Adipocyte (in vitro differentiated cells): ENCODE results near the gene TXLNA.
A peak's percentile ranks its signal among the peaks of the same experiment; 100 is the strongest.
"Not testable (repeated sequence)": the region's sequence is repeated elsewhere in the genome, so short reads cannot be mapped to it uniquely, and the experiment has no call there.

ENCODE experiments used
- DNase-seq: peaks from one replicate; pipeline ENCODE4 v3.0.0-alpha.2; 2015; ENCODE audit warnings: low read depth
- H3K27me3 ChIP-seq: replicated peaks from 2 replicates; pipeline ENCODE4 v1.7.0; 2013; ENCODE audit warnings: mild to moderate bottlenecking, low read length, moderate library complexity; ENCODE audit not compliant: control insufficient read depth, insufficient read depth
- H3K36me3 ChIP-seq: 2 replicates; pipeline ENCODE4 v1.7.0; 2013; ENCODE audit warnings: low read length, mild to moderate bottlenecking, moderate library complexity; ENCODE audit not compliant: control insufficient read depth, insufficient read depth, severe bottlenecking
- H3K4me1 ChIP-seq: 2 replicates; pipeline ENCODE4 v1.7.0; 2013; ENCODE audit warnings: mild to moderate bottlenecking, low read length, moderate library complexity; ENCODE audit not compliant: control insufficient read depth, insufficient read depth
- H3K4me3 ChIP-seq: 2 replicates; pipeline ENCODE4 v1.7.0; 2013; ENCODE audit warnings: mild to moderate bottlenecking, low read length, moderate library complexity
- H3K9ac ChIP-seq: 2 replicates; pipeline ENCODE4 v1.7.0; 2013; ENCODE audit warnings: mild to moderate bottlenecking, low read length, moderate library complexity
- H3K9me3 ChIP-seq: 2 replicates; pipeline ENCODE4 v1.7.0; 2013; ENCODE audit warnings: mild to moderate bottlenecking, low read length, moderate library complexity; ENCODE audit not compliant: control insufficient read depth

Gene TXLNA

DNA sequence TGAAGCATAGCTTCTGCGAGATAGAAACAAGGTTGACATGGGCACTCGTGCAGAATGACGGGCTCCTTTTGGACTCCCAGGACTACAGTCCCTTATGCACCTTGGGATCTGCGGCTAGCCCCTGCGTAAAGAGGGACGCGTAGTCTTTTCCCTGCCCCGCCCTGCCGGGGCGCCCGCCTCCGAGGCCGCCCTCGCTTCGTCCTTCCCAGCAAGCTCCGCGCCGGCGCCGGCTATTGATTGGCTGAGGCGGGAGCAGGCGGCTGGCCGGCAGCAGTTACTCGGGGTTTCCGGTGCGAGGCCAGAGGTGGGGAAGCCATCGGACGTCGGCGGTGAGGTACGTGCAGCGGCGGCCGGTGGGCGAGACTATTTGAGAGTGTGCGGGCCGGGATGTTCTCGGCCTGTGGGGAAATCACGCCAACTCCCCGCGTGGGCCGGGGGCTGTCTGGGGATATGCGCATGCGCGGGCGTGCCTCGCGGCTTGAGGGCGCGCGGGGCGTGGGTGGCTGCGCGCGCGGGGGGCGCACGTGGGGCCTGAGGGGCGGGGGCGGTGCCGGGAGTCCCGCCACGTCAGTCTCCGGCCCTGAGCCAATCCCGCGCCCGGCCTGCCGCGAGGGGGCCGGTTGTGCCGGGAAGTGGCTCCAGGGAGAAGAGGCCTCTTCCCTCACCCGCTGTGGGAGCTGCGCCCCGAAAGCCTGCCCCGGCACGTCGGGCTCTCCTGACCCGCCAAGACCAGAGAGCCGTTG, at the start of gene TXLNA:
TSS of gene TXLNA (plus strand) at position 233 of the 743 bp plus-strand sequence. CDS start 671 bp downstream, outside the sequence.
- Histone ChIP-seq H3K4me3 (peak within 1 kb of the TSS; percentile 86), H3K9me3 (no peaks in the 10 kb centered on the region), H3K4me1 (peaks cover 46% of the 10 kb centered on the region), H3K36me3 (peaks cover 16% of the 10 kb centered on the region), H3K9ac (peak within 1 kb of the TSS; percentile 99), H3K27me3 (no peaks in the 10 kb centered on the region)
- DNase-seq: peak; percentile 96

DNA sequence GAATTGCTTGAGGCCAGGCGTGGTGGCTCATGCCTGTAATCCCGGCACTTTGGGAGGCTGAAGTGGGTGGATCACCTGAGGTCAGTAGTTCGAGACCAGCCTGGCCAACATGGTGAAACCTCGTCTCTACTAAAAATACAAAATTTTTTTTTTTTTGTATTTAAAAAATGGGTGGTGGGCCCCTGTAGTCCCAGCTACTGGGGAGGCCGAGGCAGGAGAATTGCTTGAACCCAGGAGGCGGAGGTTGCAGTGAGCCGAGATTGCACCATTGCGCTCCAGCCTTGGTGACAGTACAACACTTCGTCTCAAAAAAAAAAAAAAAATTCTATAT, 45.6 kb upstream of the TXLNA start:
- H3K27me3 ChIP-seq, H3K4me3 ChIP-seq, H3K9me3 ChIP-seq, H3K9ac ChIP-seq, H3K36me3 ChIP-seq, DNase-seq: not testable (repeated sequence)
- H3K4me1 ChIP-seq: peaks cover 11% of the 10 kb centered on the region

DNA sequence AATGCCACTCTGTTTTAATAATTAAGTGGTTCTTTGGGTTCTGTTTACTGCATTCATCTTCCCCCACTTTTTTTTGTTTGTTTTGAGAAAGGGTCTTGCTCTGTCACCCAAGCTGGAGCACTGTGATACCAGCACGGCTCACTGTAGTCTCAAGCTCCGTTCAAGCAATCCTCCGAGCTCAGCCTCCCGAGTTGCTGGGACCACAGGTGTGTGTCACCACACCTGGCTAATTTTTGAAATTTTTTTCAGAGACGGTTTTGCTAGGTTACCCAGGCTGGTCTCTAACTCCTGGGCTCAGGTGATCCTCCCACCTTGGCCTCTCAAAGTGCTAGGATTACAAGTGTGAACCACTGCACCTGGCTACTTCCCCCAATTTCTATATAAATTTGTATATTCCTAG, 42.4 kb upstream of the TXLNA start:
- no peak for DNase-seq
- Histone ChIP-seq H3K9me3 (no peaks in the 10 kb centered on the region), H3K4me1 (peaks cover 11% of the 10 kb centered on the region), H3K9ac (no peak overlapping the region), H3K27me3 (no peaks in the 10 kb centered on the region), H3K36me3 (peaks cover 3% of the 10 kb centered on the region), H3K4me3 (no peak overlapping the region)

DNA sequence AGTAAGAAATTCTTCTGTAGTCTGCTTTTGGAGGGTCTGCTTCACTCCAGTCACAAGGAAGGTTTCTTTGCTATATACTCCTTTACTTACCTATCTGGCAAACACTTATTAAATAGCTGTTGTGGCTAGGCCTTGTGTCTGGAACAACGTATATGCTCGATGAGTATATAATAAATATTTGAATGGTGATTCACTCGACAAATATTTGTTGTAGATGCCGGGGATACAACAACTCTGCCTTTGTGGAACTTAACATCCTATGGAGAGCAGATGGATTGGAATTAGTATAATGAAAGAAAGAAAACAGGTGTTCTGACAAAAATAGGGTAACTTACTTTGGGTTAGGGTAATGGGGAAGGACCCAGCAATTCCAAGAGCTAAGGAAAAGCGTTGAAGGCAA, 40.5 kb upstream of the TXLNA start:
- Histone ChIP-seq H3K9me3 (no peaks in the 10 kb centered on the region), H3K36me3 (peaks cover 3% of the 10 kb centered on the region), H3K4me1 (peaks cover 15% of the 10 kb centered on the region), H3K4me3 (no peak overlapping the region), H3K27me3 (no peaks in the 10 kb centered on the region), H3K9ac (no peak overlapping the region)
- peak; percentile 51 for DNase-seq

DNA sequence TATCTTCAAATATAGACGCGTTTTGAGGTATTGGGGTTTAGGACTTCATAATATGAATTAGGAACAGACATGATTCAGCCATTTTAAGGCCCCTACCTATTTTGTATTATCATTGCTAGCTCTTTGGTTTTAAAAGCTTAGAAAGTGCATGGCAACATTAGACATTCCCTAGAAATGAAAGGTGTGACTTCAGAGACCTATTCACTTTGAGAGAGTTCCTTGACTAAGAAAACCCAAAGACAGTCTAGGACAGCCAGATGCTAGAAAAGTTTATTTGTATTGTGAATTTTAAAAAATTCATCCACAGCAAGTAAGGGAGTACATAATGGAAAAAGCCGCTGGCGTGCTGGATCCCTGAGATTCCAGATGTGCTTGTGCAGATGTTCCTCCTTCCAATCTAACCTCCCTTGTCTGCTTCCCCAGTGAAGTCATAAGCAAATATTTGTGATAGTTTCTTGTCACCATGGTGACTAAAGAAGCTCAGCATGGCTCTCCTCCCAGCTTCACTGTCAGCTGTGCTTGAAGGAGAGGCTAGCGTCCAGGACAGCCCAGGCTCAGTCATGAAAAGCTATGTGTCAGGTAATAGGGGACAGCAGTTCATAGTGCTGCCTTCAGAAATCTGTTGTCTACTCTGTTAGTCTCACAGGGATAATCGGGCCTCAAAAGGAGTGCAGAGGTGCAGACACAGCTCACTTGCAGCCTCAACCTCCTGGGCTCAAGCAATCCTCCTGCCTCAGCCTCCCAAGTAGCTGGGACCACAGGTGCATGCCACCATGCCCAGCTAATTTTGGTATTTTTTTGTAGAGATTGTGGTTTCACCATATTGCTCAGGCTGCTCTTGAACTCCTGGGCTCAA, 36.8 kb upstream of the TXLNA start:
- no peak overlapping the region for H3K4me3 ChIP-seq
- H3K27me3 ChIP-seq: no peaks in the 10 kb centered on the region
- peak; percentile 86 for DNase-seq
- no peak overlapping the region for H3K9ac ChIP-seq
- peaks cover 3% of the 10 kb centered on the region for H3K36me3 ChIP-seq
- no peaks in the 10 kb centered on the region for H3K9me3 ChIP-seq
- H3K4me1 ChIP-seq: peaks cover 16% of the 10 kb centered on the region

DNA sequence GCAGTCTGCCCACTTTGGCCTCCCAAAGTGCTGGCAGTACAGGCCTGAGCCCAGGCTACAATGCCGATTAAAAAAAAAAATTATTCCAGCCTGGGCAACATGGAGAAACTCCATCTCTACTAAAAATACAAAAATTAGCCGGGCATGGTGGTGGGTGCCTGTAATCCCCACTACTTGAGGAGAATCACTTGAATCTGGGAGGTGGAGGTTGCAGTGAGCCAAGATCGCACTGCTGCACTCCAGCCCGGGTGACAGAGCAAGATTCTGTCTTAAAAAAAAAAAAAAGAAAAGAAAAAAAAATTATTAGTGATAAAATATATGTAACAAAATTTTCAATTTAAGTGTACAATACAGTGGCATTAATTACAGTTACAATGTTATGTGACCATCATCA, 36.2 kb upstream of the TXLNA start:
- not testable (repeated sequence) for DNase-seq, H3K4me3 ChIP-seq, H3K9me3 ChIP-seq, H3K27me3 ChIP-seq, H3K36me3 ChIP-seq, H3K9ac ChIP-seq
- H3K4me1 ChIP-seq: peaks cover 16% of the 10 kb centered on the region

DNA sequence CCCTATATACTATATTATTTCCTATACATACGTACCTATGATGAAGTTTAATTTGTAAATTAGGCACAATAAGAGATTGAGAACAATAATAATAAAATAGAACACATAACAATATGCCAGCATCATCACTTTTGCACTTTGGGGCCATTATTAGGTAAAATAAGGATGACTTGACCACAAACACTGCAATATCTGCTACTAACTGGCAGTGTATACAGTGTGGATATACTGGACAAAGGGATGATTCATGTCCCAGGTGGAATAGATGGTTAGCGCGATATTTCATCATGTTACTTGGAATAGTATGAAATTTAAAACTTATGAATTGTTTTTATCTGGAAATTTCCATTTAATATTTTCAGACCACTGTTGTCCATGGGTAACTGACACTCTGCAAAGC, 35.4 kb upstream of the TXLNA start:
- peaks cover 16% of the 10 kb centered on the region for H3K4me1 ChIP-seq
- no peak overlapping the region for H3K9ac ChIP-seq
- peaks cover 3% of the 10 kb centered on the region for H3K36me3 ChIP-seq
- H3K4me3 ChIP-seq: no peak overlapping the region
- no peaks in the 10 kb centered on the region for H3K9me3 ChIP-seq
- no peak for DNase-seq
- no peaks in the 10 kb centered on the region for H3K27me3 ChIP-seq

DNA sequence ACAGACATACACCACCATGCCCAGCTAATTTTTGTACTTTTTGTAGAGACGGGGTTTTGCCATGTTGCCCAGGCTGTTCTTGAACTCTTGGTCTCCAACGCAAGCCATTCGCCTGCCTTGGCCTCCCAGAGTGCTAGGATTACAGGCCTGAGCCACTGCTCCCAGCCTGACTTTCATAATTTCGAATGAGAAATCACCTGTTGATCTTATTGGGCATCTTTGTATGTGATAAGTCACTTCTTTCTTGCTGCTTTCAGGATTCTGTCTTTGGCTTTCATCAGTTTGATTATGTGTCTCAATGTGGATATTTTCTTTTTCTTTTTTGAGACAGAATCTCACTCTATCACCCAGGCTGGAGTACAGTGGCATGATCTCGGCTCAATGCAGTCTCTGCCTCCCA, 31.7 kb upstream of the TXLNA start:
- H3K4me1 ChIP-seq: peaks cover 15% of the 10 kb centered on the region

DNA sequence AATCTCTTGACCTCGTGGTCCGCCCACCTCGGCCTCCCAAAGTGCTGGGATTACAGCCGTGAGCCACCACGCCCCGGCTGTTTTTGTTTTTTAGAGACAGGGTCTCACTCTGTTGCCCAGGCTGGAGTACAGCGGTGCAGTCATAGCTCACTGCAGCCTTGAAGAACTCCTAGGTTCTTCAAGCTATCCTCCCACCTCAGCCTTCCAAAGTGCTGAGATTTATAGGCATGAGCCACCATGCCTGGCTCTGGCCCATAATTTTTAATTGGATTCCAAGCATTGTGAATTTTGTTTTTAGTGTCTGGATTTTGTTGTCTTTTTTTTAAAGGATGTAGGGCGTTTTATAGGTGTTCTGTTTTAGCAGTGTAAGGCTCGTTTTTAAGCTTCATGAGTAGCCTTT, 28.6 kb upstream of the TXLNA start:
- H3K4me1 ChIP-seq: peaks cover 6% of the 10 kb centered on the region
- H3K4me3 ChIP-seq: no peak overlapping the region
- H3K9ac ChIP-seq: no peak overlapping the region
- peaks cover 10% of the 10 kb centered on the region for H3K36me3 ChIP-seq
- DNase-seq: no peak
- H3K27me3 ChIP-seq: no peaks in the 10 kb centered on the region
- no peaks in the 10 kb centered on the region for H3K9me3 ChIP-seq

More for the DNA sequence above, 31.7 kb upstream of the TXLNA start:
- not testable (repeated sequence) for H3K36me3 ChIP-seq, H3K9ac ChIP-seq, DNase-seq, H3K4me3 ChIP-seq, H3K9me3 ChIP-seq, H3K27me3 ChIP-seq

DNA sequence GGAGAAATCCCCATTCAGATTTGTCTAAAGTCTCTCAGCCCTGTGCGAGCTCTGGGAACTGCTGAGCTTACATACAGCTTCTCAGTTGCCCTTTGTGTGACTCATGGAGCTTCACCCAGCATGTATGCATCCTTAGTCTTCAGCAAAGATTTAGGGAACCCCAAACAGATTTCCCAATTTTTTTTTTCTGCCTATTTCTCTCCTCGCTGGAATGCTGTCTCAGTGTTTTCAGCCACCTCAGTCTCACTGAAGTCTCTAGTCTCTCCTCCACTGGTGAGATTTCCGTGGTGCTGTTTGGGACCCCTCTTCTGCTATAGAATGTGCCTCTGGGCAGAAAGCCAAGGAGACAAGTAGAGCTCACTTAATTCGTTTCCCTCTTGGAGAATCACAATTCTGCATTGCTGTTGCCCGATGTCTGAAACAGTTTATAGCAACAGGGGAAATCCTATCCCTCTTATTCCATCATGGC, 28.1 kb upstream of the TXLNA start:
- no peaks in the 10 kb centered on the region for H3K9me3 ChIP-seq
- peak; percentile 73 for DNase-seq
- peaks cover 6% of the 10 kb centered on the region for H3K4me1 ChIP-seq
- H3K27me3 ChIP-seq: no peaks in the 10 kb centered on the region
- no peak overlapping the region for H3K9ac ChIP-seq
- H3K36me3 ChIP-seq: peaks cover 15% of the 10 kb centered on the region
- H3K4me3 ChIP-seq: no peak overlapping the region

DNA sequence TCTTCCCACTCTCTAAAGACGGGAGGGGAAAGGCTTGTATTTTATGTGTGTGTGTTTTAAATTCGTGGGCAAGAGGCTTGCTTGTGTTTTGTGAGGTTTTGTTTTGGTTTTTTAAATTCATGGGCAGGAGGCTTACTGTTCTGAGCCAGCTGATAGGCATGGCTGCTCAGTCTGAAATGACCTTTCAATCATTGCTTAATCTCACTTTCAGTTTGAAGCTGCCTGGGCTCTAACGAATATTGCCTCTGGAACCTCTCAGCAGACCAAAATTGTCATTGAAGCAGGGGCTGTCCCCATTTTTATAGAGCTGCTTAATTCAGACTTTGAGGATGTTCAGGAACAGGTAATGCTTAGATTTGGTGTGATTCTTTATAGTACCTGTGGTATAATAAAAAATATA, 20.3 kb upstream of the TXLNA start:
- H3K9ac ChIP-seq: no peak overlapping the region
- H3K4me3 ChIP-seq: no peak overlapping the region
- H3K36me3 ChIP-seq: peaks cover 83% of the 10 kb centered on the region
- no peak for DNase-seq
- H3K27me3 ChIP-seq: no peaks in the 10 kb centered on the region
- H3K4me1 ChIP-seq: peaks cover 6% of the 10 kb centered on the region
- no peaks in the 10 kb centered on the region for H3K9me3 ChIP-seq
